Measurements from ENCODE around the gene SELPLG.

The SELPLG gene

DNA sequence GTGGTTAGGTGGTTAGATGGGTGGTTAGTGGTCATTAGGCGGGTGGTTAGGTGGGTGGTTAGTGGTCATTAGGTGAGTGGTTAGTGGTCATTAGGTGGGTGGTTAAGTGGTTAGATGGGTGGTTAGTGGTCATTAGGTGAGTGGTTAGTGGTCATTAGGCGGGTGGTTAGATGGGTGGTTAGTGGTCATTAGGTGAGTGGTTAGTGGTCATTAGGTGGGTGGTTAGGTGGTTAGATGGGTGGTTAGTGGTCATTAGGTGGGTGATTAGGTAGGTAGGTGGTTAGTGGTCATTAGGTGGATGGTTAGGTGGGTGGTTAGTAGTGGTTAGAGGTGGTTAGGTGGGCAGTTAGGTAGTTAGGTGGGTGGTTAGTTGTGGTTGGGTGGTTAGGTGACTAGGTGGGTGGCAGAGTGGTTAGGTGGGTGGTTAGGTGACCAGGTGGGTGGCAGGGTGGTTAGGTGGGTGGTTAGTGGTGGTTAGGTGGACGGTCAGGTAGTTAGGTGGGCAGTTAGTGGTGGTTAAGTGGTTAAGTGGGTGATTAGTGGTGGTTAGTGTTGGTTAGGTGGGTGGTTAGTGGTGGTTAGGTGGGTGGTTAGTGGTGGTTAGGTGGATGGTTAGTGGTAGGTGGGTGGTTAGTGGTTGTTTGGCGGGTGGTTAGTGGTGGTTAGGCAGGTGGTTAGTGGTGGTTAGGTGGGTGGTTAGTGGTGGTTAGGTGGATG, 27.8 kb downstream of the SELPLG start:
- H3K36me3 ChIP-seq (ENCODE audit: insufficient read depth, low read length) = no peaks in the 10 kb centered on the region
- H2AFZ ChIP-seq (ENCODE audit: low read depth, low read length) = no peak overlapping the region
- no peak overlapping the region for H3K4me3 ChIP-seq (ENCODE audit: low read length)
- H3K4me1 ChIP-seq (ENCODE audit: insufficient read depth, low read length) = peaks cover 4% of the 10 kb centered on the region
- peaks cover 13% of the 10 kb centered on the region for H3K27me3 ChIP-seq (ENCODE audit: insufficient read depth, low read length)
- no peaks in the 10 kb centered on the region for H3K9me3 ChIP-seq (ENCODE audit: low read length)

DNA sequence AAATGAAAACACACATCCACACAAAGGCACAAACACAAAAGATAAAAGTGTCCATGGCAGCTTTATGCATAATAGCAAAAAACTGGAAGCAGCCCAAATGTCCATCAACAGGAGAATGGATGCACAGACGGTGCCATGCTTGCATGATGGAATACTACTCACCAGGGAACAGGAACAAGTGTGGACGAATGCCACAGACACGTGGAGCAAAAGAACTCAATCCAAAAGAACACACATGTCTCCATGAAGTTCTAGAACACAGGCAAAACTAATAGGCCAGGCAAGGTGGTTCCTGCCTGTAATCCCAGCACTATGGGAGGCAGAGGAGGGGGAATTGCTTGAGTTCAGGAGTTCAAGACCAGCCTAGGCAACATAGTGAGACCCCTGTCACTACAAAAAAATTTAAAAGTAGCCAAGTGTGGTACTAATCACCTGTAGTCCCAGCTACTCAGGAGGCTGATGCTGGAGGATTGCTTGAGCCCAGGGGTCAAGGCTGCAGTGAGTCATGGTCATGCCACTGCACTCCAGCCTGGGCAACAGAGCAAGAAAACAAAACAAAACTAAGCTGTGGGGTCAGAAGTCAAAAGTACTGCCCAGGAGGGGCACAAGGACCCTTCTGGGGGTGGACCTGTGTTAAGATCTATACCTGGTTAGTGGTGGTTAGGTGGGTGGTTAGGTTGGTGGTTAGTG, 28.5 kb downstream of the SELPLG start:
- H3K4me3 ChIP-seq (ENCODE audit: low read length) = no peak overlapping the region
- no peak overlapping the region for H2AFZ ChIP-seq (ENCODE audit: low read depth, low read length)
- no peaks in the 10 kb centered on the region for H3K9me3 ChIP-seq (ENCODE audit: low read length)

DNA sequence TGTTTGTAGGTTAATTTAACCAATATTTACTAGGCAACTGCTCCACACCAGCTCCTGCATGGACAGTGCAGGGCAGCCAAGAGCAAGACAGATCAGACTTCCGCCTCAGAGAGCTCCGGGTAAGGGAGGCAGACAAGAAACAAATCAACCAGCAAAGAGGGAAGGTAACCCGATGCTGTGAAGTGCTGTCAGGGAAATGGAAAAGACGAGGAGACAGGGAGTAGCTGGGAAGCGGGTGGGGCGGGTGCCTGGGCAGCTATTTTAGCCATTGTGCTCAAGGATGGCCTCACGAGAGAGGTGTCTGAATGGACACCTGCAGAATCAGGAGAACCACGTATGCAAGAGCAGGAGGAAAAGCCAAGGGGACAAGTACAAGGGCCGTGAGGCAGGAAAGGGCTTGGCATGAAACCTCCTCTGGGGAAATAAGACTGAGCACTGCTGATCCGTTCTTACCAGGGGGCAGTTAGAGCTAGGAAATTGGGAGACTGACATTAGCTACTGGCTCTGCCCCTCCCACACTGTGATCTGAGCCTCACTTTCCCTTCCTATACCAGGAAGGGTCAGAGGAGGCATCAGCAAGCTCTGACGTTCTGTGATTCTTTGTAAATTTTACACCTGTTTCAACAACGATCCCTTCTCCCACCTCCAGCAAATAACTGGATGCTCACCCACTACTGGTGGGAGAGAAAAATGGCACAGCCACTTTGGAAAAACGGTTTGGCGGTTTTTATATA, 29.3 kb downstream of the SELPLG start:
- Histone ChIP-seq H3K4me1 (ENCODE audit: insufficient read depth, low read length) (peaks cover 4% of the 10 kb centered on the region), H2AFZ (ENCODE audit: low read depth, low read length) (no peak overlapping the region), H3K9me3 (ENCODE audit: low read length) (no peaks in the 10 kb centered on the region), H3K4me3 (ENCODE audit: low read length) (no peak overlapping the region), H3K36me3 (ENCODE audit: insufficient read depth, low read length) (no peaks in the 10 kb centered on the region), H3K27me3 (ENCODE audit: insufficient read depth, low read length) (no peaks in the 10 kb centered on the region)

More for the DNA sequence above, 28.5 kb downstream of the SELPLG start:
- H3K36me3 ChIP-seq (ENCODE audit: insufficient read depth, low read length) = no peaks in the 10 kb centered on the region
- H3K4me1 ChIP-seq (ENCODE audit: insufficient read depth, low read length) = peaks cover 4% of the 10 kb centered on the region
- peaks cover 6% of the 10 kb centered on the region for H3K27me3 ChIP-seq (ENCODE audit: insufficient read depth, low read length)

DNA sequence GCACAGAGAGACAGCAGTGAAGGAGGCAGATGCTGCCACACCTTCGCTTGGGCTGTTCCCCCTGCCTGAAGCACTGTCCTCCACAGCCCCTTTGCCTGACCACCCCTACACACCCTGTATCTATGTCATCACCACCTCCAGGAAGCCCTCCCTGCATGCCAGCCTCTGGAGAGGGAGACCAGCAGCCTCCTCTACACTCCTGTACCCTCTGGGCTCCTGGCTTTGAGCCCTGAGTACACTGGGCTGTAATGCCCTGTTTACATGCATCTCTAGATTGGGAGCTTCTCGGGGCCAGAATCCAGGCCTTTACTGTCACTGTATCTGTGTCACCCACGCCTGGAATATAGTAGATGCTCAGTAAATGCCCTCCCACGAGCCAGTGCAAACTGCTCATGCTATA, 30.0 kb downstream of the SELPLG start:
- no peaks in the 10 kb centered on the region for H3K36me3 ChIP-seq (ENCODE audit: insufficient read depth, low read length)
- H3K4me1 ChIP-seq (ENCODE audit: insufficient read depth, low read length) = peaks cover 4% of the 10 kb centered on the region
- H3K9me3 ChIP-seq (ENCODE audit: low read length) = no peaks in the 10 kb centered on the region
- H3K27me3 ChIP-seq (ENCODE audit: insufficient read depth, low read length) = no peaks in the 10 kb centered on the region
- H2AFZ ChIP-seq (ENCODE audit: low read depth, low read length) = no peak overlapping the region
- H3K4me3 ChIP-seq (ENCODE audit: low read length) = no peak overlapping the region

DNA sequence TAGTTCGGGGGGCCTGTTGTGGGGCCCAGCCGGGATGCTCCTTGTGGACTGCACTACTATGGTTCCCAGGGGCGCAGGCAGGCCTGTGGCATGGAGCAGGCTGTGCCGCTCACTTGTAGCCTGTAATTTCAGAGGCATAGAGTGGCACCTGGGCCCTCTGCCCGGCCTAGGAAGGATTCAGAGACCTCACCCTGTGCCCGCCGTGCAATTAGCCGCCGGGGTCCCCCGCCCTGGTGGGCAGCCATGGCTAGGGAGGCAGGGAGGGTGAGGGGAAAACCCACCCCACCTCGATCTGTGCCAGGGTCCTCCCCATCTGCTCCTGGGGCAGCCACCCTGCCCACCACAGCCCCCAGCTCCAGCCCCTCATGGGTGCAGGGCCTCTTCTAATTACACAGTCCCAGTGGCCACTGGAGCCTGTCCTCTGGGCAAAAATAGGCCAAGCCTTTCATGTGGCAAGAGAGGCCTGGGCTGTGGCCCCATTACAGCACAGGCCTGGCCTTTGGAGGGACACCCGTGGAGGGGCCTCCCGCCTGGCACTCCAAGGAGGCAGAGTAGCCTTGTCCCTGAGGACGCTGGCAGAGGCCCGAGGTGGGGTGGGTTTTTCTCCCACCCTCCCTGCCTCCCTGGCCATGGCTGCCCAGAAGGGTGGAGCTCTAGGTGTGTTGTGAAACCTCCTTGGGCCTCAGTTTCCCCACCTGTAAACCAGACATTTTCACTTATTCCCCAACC, 30.6 kb downstream of the SELPLG start:
- H3K4me3 ChIP-seq (ENCODE audit: low read length) = no peak overlapping the region
- no peaks in the 10 kb centered on the region for H3K27me3 ChIP-seq (ENCODE audit: insufficient read depth, low read length)
- peaks cover 5% of the 10 kb centered on the region for H3K4me1 ChIP-seq (ENCODE audit: insufficient read depth, low read length)
- no peaks in the 10 kb centered on the region for H3K36me3 ChIP-seq (ENCODE audit: insufficient read depth, low read length)
- H2AFZ ChIP-seq (ENCODE audit: low read depth, low read length) = no peak overlapping the region
- no peaks in the 10 kb centered on the region for H3K9me3 ChIP-seq (ENCODE audit: low read length)

DNA sequence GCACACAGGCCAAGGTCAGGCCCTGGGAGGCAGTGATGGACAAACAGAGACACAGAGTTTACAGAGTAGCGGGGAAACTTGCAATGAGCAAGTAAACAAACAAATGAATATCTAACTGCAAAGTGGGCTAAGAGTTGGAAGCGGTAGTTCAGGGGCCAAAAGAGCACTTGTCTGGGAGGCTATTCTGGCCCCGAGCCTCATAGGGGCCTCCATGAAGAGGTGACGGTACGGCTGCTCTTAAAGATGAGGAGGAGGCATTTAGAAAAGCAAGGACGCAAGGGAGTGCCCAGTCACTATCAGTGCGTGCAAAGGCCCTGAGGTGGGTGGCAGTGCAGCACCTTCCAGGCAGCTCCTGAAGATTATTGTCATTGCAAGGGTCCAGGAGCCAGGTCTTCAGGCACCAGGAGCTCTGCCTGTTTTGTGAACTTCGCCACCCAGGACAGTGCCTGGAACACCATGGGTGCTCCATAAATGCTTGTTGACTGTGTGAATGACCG, 31.4 kb downstream of the SELPLG start:
- Histone ChIP-seq H3K9me3 (ENCODE audit: low read length) (no peaks in the 10 kb centered on the region), H3K27me3 (ENCODE audit: insufficient read depth, low read length) (no peaks in the 10 kb centered on the region), H3K36me3 (ENCODE audit: insufficient read depth, low read length) (no peaks in the 10 kb centered on the region), H3K4me1 (ENCODE audit: insufficient read depth, low read length) (peaks cover 14% of the 10 kb centered on the region), H2AFZ (ENCODE audit: low read depth, low read length) (no peak overlapping the region), H3K4me3 (ENCODE audit: low read length) (no peak overlapping the region)

DNA sequence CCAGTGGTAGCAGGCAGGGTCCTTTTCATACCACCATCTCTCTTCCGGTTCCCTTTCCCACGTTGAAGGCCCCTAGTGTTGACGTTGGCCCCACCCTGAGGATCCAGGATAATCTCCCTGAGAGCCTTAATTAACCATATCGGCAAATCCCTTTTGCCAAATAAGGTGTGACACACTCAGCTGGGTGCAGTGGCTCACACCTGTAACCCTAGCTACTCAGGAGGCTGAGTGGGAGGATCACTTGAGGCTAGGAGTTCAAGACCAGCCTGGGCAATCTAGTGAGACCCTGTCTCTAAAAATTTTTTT, 33.0 kb downstream of the SELPLG start:
- no peaks in the 10 kb centered on the region for H3K36me3 ChIP-seq (ENCODE audit: insufficient read depth, low read length)
- no peak overlapping the region for H3K4me3 ChIP-seq (ENCODE audit: low read length)
- no peaks in the 10 kb centered on the region for H3K9me3 ChIP-seq (ENCODE audit: low read length)
- H3K27me3 ChIP-seq (ENCODE audit: insufficient read depth, low read length) = no peaks in the 10 kb centered on the region
- H3K4me1 ChIP-seq (ENCODE audit: insufficient read depth, low read length) = peaks cover 15% of the 10 kb centered on the region
- no peak overlapping the region for H2AFZ ChIP-seq (ENCODE audit: low read depth, low read length)

DNA sequence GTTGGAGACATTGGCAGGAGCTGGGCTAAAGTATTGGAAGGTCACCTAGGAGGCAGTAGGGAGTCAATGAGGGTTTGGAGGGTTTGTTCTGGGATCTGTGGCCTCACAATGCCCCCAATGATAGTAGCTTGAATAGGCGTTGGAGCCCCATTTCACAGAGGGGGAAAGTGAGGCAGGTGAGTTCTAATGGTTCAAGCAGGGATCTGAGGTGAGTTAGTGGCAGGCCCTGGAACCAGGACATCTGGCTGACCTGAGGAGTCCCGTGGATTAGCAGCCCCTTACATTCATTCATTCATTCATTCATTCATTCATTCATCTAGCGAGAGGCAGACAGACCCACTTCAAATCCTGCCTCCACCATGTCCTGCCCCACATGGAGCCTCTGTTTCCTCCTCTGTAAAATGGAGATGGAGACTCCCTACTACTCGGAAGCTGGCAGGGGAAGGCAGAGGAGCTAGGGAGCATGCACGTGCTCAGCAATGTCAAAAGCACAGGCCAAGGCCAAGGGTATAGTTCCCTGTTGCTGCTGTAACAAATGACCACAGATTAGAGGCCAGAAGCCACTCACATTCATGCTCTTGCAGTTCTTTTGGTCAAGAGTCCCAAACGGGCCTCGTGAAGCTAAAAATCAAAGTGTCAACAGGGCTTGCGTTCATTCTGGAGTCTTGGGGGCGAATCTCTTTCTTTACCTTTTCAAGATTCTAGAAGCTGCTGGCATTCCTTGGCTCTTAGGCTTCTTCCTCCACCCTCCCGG, 33.6 kb downstream of the SELPLG start:
- H2AFZ ChIP-seq (ENCODE audit: low read depth, low read length) = no peak overlapping the region
- H3K4me3 ChIP-seq (ENCODE audit: low read length) = no peak overlapping the region
- no peaks in the 10 kb centered on the region for H3K36me3 ChIP-seq (ENCODE audit: insufficient read depth, low read length)
- H3K9me3 ChIP-seq (ENCODE audit: low read length) = no peaks in the 10 kb centered on the region
- peaks cover 15% of the 10 kb centered on the region for H3K4me1 ChIP-seq (ENCODE audit: insufficient read depth, low read length)
- H3K27me3 ChIP-seq (ENCODE audit: insufficient read depth, low read length) = no peaks in the 10 kb centered on the region

DNA sequence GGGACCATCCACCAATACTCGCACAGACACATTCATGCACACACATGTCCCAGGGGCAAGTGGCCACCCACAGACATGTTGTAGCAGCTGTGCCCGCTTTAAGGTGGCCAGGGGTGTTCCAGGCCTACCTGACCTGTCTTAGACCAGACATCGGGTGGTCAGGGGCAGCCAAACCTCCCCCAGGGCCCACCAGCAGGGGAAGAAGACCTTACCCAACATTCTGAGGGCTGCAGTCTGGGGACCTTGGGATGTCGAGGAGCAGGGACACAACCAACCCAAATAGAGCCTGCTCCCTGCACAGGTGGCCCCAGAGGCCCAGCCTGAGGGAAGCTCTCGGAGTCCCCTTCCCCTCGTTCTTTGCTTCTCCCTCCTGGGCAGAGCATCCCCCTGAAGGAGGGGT, 34.2 kb downstream of the SELPLG start:
- Histone ChIP-seq H3K4me1 (ENCODE audit: insufficient read depth, low read length) (peaks cover 15% of the 10 kb centered on the region), H3K4me3 (ENCODE audit: low read length) (no peak overlapping the region), H2AFZ (ENCODE audit: low read depth, low read length) (no peak overlapping the region), H3K27me3 (ENCODE audit: insufficient read depth, low read length) (no peaks in the 10 kb centered on the region), H3K36me3 (ENCODE audit: insufficient read depth, low read length) (no peaks in the 10 kb centered on the region), H3K9me3 (ENCODE audit: low read length) (no peaks in the 10 kb centered on the region)

DNA sequence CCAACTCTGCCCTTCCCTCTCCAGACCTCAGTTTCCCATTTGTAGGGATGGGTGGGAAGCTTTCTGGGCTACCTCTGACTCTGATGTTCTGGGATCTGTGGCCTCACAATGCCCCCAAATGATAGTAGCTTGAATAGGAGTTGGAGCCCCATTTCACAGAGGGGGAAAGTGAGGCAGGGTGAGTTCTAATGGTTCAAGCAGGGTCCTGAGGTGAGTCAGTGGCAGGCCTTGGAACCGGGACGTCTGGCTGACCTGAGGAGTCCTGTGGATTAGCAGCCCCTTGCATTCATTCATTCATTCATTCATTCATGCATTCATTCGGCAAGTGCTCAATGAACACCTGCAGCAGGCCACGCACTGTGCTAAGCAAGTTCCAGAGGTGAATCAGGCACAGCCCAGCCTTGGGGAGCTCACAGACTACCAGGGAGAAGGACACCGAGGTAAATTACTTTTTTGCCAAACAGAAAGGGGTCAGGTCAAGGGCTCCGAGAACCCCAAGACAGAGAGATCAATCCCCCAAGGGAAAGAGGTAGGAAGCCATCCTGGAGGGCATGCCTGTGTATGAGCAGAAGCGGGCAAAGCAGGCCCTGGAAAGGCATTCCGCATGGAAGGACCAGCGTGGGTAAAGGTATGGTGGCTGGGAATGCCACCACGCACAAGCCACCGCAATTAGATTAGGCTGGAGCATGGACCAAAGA, 35.0 kb downstream of the SELPLG start:
- H3K4me3 ChIP-seq (ENCODE audit: low read length) = no peak overlapping the region
- H3K9me3 ChIP-seq (ENCODE audit: low read length) = no peaks in the 10 kb centered on the region
- H3K36me3 ChIP-seq (ENCODE audit: insufficient read depth, low read length) = no peaks in the 10 kb centered on the region
- H2AFZ ChIP-seq (ENCODE audit: low read depth, low read length) = no peak overlapping the region
- no peaks in the 10 kb centered on the region for H3K27me3 ChIP-seq (ENCODE audit: insufficient read depth, low read length)
- peaks cover 15% of the 10 kb centered on the region for H3K4me1 ChIP-seq (ENCODE audit: insufficient read depth, low read length)

DNA sequence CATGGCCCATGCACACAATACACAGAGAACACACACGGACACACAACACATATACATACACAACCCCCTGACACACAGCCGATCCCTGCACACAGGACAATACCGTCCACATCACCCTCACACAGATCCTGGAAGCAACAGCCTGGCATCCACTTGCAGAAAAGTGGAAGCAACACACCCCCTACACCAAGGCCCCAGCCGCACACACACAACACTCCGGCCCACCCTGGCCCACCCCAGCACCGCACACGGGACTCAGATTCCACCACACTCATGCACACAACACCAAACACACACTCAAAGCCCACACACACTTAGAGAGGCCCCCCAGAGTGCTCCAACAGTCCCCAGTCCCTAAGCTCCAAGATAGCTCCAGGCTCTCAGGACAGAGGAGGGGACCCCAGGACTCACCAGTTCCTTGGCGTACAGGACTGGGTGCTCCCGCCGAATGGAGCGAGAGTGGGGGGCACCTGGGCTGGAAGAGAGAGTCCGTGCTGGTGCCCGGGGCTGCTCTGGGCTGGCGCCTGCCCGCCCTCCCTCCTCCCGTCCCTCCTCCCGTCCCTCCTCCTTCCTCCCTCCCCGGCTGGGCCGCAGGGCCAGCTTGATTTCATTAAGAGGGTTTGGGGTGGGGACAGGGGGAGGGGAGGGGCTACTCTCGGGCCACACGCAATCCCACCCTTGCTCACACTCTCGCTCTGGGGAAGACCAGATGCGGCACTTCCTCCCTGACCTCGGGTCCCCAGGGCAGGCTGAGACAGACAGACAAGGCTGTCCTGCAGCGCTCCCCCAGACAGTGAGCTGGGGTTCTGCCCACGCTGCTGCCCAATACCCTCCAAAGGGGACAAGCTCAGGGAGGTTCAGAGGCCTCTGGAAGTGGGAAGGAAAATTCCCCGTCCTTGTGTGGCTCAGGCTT, 35.9 kb downstream of the SELPLG start, which contains the start of gene TMEM119:
Gene TMEM119 (minus strand): TSS at position 526 of the 913 bp plus-strand sequence. CDS start 5,701 bp downstream, outside the sequence.
- Histone ChIP-seq H3K27me3 (ENCODE audit: insufficient read depth, low read length) (no peaks in the 10 kb centered on the region), H3K4me3 (ENCODE audit: low read length) (no peak within 1 kb of the TSS)

More for the DNA sequence above, 35.9 kb downstream of the SELPLG start, which contains the start of gene TMEM119:
- no peak within 1 kb of the TSS for H2AFZ ChIP-seq (ENCODE audit: low read depth, low read length)
- no peaks in the 10 kb centered on the region for H3K9me3 ChIP-seq (ENCODE audit: low read length)
- H3K36me3 ChIP-seq (ENCODE audit: insufficient read depth, low read length) = no peaks in the 10 kb centered on the region
- H3K4me1 ChIP-seq (ENCODE audit: insufficient read depth, low read length) = peaks cover 15% of the 10 kb centered on the region

Data from neuron (in vitro differentiated cells).